Activated CD4-positive, alpha-beta T cell treated with anti-CD3 and anti-CD28 coated beads, Interleukin-2, amount 50 U/mL, for 16 hours (primary cell): ENCODE measurements around the gene SEZ6L.

Experiments
- DNase-seq: peaks from one replicate; pipeline ENCODE4 v3.0.0-alpha.2; 2020

The SEZ6L gene

DNA sequence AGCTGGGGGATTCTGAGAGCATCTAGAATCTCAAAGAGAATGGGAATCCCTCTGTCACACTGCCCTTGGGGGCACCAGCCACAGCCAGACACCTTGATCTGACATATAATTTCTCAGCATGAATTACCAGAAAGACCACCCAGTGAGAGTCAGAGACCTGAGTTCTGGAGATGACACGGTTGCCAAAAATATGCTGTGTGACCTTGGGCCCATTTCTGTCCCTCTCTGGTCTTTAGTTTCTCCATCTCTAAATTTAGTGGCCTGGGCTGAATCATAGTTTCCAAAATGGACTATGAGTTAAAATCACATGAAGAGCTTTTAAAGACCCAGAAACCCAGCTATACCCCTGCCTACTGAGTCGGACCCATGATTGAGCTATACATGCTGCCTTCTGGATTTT is 15.9 kb downstream of the SEZ6L start:
- DNase-seq, result no peak

GRCh38 chr22:26188341-26188740 is 19.1 kb downstream of the SEZ6L start:
- no peak for DNase-seq

DNA sequence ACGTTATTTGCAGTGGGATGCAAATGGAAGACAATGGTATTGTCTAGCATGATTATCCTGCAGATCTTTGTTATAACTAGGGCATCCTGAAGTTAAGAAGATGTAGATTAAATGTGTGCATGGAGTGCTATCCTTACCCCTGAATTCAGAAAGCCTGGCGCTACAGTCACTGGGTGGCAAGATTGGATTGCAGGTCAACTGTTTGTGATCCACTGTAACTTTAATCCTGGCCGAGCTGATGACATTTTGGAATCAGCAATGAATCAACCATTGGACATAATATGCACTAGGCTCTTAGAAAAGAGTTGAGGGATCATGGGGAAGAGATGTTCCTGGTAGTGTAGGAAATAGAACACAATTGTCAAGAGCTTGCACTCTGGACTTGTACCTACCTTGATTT is 25.1 kb downstream of the SEZ6L start:
- DNase-seq, result no peak

DNA sequence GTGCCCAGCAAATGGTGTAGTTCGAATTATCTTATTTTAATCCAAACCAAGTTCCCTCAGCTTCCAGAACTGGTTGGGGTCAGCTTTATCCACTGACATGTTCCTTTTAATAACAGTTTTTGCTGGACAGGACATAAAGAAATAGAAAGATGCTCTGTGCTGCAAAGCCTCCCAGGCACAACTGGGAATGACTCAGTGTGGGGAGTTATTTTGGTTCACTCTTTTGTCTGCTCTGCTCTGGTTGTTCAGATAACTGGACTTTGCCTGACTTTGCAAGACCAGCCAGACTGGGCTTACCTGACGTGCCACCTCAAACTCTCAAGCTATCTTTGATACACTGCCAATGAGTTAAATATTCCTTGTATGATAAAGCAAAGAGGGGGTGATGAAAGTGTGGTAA is 25.6 kb downstream of the SEZ6L start:
- DNase-seq, result no peak

DNA sequence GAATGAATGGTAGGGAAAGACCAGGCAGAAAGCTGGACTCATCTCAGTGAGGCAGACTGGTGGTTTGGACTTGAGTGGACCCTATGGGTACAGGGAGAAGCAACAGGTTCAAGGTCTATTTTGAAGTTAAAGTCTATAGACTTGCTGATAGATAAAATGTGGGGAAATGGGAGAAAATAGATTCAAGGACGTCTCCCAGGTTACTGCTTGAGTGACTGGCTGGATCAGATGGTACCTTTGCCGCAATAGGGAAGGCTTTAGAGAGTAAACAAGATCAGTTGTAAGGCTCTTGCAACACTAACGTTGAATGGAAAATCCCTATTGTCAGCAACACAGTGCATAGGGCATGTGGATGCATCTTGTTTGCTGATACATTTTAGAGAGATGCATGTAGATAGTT is 27.4 kb downstream of the SEZ6L start:
- DNase-seq, result no peak

GRCh38 chr22:26197425-26197824 is 28.2 kb downstream of the SEZ6L start:
- no peak for DNase-seq

DNA sequence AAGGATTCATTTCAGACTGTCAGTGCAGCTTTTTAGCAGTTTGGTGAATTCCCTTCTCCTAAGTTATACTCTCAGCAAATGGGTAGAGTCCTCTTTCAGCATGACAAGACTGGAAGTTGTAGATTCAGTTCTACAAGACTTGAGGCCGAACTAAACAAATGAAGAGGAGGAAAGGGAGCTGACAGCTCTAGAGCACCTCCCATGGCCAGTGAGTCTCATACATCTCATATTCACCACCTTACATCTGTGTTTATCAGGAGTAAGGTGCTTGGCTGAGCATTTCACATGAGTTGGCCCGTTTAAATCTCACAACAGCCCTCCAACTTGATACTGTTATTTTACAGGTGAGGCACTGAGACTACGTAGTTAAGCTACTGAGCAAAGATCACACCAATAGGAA is 30.4 kb downstream of the SEZ6L start:
- DNase-seq, result no peak

- no peak for DNase-seq
Measured at GRCh38 chr22:26202280-26202924, 33.1 kb downstream of the SEZ6L start.

DNA sequence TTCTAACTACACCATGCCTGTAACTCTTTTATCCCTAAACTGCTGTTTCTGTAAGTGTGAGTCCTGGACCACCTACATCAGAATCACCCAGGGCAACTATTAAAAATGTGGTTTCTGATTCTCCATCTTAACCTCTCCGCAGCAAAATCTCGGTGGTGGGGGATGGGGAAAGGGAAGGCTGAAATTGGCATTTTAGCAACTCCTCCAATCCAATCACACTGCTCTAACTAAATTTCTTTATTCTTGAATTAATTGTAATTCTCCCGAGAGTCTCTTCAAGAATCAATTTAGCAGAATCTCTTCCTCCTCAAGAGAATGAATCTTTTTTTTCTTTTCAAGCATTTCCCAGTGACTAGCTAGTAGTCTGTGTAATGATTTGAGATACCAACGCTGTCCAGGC is 36.2 kb downstream of the SEZ6L start:
- no peak for DNase-seq

- no peak for DNase-seq
Measured at GRCh38 chr22:26210334-26210733, 41.1 kb downstream of the SEZ6L start.

- DNase-seq, result no peak
Measured at GRCh38 chr22:26213826-26214225, 44.6 kb downstream of the SEZ6L start.

- no peak for DNase-seq
Measured at GRCh38 chr22:26214466-26214865, 45.2 kb downstream of the SEZ6L start.

- no peak for DNase-seq
Measured at GRCh38 chr22:26215736-26216135, 46.5 kb downstream of the SEZ6L start.

GRCh38 chr22:26225207-26225606 is 55.9 kb downstream of the SEZ6L start:
- no peak for DNase-seq

DNA sequence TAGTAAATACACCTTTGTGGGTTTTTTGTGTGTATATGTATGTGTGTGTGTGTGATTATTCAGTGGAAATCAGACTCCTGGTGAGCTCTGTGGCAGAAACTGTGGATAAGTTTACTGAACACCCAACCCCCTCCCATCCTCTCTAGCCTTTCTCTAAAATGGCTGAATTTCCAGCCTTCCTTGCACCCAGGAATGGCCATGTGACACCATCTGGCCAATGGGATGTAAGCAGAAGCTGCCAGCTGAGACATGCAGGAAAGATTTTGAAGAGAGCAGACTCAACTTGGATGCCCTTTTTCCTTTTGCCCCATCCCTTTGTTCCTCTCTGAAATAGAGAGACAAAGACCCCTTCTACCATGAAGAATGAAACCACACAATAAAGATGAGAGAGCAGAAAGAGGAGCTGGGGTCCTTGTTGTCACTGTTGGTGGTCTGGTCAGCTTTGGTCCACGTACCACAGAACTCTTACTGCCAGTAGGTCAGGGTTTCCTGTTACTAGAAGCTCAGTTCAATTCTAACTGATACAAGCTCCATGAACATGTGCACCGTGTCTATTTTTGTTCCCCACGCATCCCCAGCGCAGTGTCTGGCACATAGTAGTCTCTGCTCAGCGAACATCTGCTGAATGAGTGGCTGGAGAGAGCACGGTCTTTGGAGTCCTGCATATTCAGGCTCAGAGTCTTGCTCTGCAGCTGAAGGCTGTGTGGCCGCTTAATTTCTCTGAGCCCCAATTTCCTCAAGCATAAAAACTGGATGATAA is 57.5 kb downstream of the SEZ6L start:
- no peak for DNase-seq

- no peak for DNase-seq
Measured at GRCh38 chr22:26229910-26230309, 60.6 kb downstream of the SEZ6L start.

GRCh38 chr22:26234296-26234695 is 65.0 kb downstream of the SEZ6L start:
- no peak for DNase-seq

DNA sequence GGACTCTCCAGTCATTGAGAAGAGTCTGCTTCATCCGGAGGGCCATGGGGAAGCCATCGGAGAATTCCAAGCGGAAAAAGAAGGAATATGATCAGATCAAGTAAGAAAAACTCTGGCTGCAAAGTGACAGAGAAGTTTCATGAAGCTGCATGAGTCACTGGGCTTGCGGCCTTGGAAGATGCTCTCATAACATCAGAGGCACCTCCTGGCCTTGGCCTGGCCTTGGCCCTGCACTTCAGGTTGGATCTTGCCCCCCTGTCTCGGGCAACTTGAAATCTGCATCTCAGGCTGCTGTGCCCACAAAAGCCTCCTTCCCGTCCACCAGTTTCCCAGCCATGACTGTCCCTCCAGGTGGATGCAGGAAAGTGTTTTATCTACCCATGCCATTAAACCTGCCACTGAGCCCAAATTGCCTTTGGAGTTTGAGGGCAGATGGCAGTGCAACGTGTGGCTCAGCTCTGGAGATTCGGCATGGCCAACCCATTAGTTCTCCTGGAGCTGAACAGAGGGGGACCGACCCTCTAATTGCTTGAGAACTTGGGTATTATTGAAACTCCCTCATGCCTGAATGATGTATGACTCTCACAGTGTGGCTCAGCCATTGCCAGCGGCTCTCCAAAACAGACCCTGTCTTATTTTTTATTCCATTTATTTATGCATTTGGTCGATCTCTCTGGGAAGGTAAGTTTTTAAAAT is 66.7 kb downstream of the SEZ6L start:
- DNase-seq, result no peak

DNA sequence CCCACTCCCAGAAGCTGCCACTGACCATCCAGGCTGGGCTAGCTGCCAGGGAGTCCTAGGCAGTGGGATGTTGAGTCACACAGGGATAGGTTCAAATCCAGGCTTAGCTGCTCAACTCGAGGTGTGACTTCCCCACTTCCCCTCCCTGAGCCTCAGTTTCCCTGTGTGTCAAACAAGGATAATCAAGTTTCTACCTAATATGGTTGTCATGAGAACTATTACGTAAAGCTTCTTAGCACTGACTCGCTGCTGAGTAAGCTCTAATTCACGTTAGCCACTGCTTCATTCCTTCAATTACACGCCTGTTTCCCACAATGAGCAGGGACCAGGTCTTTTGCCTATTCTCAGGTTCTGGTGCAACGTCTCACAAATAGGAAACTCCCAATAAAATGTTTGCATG is 67.7 kb downstream of the SEZ6L start:
- DNase-seq, result no peak

GRCh38 chr22:26238596-26238995 is 69.3 kb downstream of the SEZ6L start:
- no peak for DNase-seq

- no peak for DNase-seq
Measured at GRCh38 chr22:26239581-26239980, 70.3 kb downstream of the SEZ6L start.

GRCh38 chr22:26241361-26241760 is 72.1 kb downstream of the SEZ6L start:
- no peak for DNase-seq

DNA sequence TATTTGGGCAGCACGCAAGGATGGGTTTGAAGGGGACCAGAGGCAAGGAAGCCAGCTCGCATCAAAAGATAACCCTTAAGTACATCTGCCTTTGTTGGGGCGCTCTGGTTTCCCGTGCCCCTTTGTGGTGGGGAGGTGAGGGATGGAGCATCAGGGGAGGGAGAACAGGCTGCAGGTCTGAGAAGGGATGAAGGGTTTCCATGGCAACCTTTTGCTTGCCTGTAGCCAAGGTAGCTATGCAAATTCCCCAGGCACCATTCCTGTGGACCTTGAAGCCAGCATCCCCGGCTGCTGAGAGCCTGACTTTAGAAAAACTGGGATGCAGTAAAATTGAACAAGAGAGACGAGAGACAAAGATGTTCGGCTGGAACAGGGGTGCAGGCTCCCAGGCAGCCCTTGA is 75.7 kb downstream of the SEZ6L start:
- no peak for DNase-seq

DNA sequence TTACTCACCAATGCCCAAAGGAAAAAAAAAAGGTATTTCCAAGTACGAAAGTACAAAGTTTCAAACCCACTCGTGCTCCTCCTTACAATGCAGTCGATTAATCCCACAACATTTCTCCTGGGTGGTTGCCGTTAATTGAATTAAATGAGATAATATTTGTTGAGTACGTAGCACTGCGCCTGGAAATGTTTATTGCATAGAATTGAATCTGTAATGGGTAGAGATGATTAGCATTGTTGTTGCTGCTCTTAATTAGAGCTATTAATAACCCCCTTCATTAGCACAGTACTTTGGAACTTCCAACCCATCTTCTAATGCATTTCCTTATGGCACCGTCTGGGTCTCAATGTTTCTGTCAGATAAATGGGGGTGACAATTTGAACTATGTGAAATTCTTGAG is 77.3 kb downstream of the SEZ6L start:
- no peak for DNase-seq
